ENCODE results near the gene NR6A1.

NR6A1 gene

GRCh38 chr9:124771021-124771866 is at the start of gene NR6A1:
Gene NR6A1 (minus strand): TSS chr9:124771311.
- peak; percentile 99 for DNase-seq (ENCODE audit: low spot score)

- peak; percentile 47 for DNase-seq (ENCODE audit: low spot score)
These were observed 47.5 kb upstream of the NR6A1 start for GRCh38 chr9:124818431-124819281.

GRCh38 chr9:124815601-124816000 is 44.5 kb upstream of the NR6A1 start:
- DNase-seq (ENCODE audit: low spot score): no peak

GRCh38 chr9:124814164-124814535 is 43.0 kb upstream of the NR6A1 start:
- DNase-seq (ENCODE audit: low spot score): no peak

- no peak for DNase-seq (ENCODE audit: low spot score)
These were observed 42.5 kb upstream of the NR6A1 start for GRCh38 chr9:124813501-124814163.

- no peak for DNase-seq (ENCODE audit: low spot score)
These were observed 41.9 kb upstream of the NR6A1 start for GRCh38 chr9:124813041-124813440.

- peak; percentile 96 for DNase-seq (ENCODE audit: low spot score)
These were observed 41.3 kb upstream of the NR6A1 start for GRCh38 chr9:124812441-124812876.

GRCh38 chr9:124810663-124811355 is 39.7 kb upstream of the NR6A1 start:
- DNase-seq (ENCODE audit: low spot score): peak; percentile 87

- no peak for DNase-seq (ENCODE audit: low spot score)
These were observed 38.8 kb upstream of the NR6A1 start for GRCh38 chr9:124809741-124810500.

- no peak for DNase-seq (ENCODE audit: low spot score)
These were observed 38.1 kb upstream of the NR6A1 start for GRCh38 chr9:124809211-124809610.

- no peak for DNase-seq (ENCODE audit: low spot score)
These were observed 37.3 kb upstream of the NR6A1 start for GRCh38 chr9:124808246-124808956.

GRCh38 chr9:124805186-124805585 is 34.1 kb upstream of the NR6A1 start:
- DNase-seq (ENCODE audit: low spot score): no peak

- no peak for DNase-seq (ENCODE audit: low spot score)
These were observed 32.8 kb upstream of the NR6A1 start for GRCh38 chr9:124803911-124804310.

GRCh38 chr9:124802426-124802825 is 31.3 kb upstream of the NR6A1 start:
- no peak for DNase-seq (ENCODE audit: low spot score)

- DNase-seq (ENCODE audit: low spot score): no peak
These were observed 30.2 kb upstream of the NR6A1 start for GRCh38 chr9:124801356-124801755.

GRCh38 chr9:124800306-124801259 is 29.5 kb upstream of the NR6A1 start:
- DNase-seq (ENCODE audit: low spot score): peak; percentile 39

- no peak for DNase-seq (ENCODE audit: low spot score)
These were observed 28.3 kb upstream of the NR6A1 start for GRCh38 chr9:124799274-124800006.

- DNase-seq (ENCODE audit: low spot score): no peak
These were observed 26.4 kb upstream of the NR6A1 start for GRCh38 chr9:124797343-124798103.
